Mesenteric fat pad (tissue), 1 donor: ENCODE measurements around the gene CTRB1. TPM values are rescaled to one million over a fixed set of nuclear protein-coding genes. Genes with fewer than 3 reads are reported as not detected.

Experiments
- DNase-seq: peaks from one replicate; pipeline ENCODE4 v3.0.0-alpha.2; 2020; ENCODE audit warnings: low spot score
- total RNA-seq: library from RNA; stranded (reverse); fragmentation: NEBNext Ultra II Directional; extraction: Animal tissue kit (Norgen Biotek cat#: 25700); gene quantifications from one replicate; pipeline ENCODE4 v1.2.1, GENCODE V29; 2021
- donor health status: DM: yes; HTN: yes; CAD: no.

Gene CTRB1
- total RNA-seq, 1 donor from 2014 or later, result 4.8 TPM

- no peak for DNase-seq
Measured at GRCh38 chr16:75225092-75225491, 6.3 kb downstream of the CTRB1 start.

DNA sequence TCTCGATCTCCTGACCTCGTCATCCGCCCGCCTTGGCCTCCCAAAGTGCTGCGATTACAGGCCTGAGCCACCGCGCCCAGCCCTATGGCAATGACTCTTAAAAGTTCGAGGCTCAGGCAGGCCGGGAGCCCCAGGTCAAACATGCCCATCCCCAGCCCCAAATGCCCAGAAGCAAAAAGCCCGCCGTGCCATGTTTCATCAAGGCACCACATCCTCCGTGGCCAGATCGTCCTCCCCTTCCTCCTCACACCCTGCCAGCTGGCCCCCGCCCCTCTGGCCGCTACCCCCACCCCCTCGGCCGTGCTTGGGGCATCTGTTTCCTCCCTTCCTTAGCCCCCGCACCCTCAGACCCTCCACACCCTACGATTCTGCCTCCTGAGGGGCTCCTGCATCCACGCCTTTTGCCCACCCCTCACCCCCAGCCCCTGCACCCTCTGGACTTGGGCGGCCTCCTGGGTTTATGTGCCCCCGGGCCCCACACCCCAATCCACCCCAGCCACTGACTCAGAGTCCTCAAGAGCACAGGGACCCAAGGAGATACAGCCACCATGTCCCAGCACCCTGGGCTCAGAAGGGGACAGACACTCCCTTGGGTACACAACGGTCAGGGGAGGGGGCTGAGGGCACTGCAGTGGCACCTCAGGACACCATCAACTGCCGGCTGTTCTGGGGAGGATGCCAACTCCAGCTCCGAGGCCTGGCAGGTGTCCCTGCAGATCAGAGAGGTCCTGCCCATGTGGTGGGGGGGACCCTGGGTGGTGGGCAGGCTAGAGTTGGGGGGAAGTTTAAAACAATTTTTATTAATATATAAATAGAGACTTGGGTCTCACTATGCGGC lies 7.1 kb downstream of the CTRB1 start:
- no peak for DNase-seq

- no peak for DNase-seq
Measured at GRCh38 chr16:75226550-75227360, 8.0 kb downstream of the CTRB1 start.

GRCh38 chr16:75227361-75228142 lies 8.8 kb downstream of the CTRB1 start:
- DNase-seq, result no peak

- no peak for DNase-seq
Measured at GRCh38 chr16:75228143-75228976, 9.6 kb downstream of the CTRB1 start.

- DNase-seq, result no peak
Measured at GRCh38 chr16:75229172-75230031, 10.6 kb downstream of the CTRB1 start.

GRCh38 chr16:75230471-75231110 lies 11.8 kb downstream of the CTRB1 start:
- no peak for DNase-seq

DNA sequence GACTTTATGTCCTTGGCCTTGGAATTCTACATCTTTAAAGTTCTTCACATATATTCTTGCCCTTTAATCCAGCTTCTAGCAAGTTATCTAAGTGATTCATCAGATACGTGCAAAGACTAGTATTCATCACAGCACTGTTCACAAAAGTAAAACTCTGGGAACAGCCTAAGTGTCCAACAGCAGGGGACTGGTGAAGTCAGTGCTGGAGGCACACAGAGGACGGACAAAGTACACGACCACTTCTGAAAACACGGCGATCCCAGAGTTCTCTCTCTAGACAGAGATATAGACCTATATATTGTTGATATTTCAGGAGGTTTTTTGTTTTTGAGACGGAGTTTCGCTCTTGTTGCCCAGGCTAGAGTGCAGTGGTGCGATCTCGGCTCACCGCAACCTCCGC lies 12.8 kb downstream of the CTRB1 start:
- DNase-seq, result no peak

GRCh38 chr16:75233611-75233938 lies 14.8 kb downstream of the CTRB1 start:
- no peak for DNase-seq

GRCh38 chr16:75234856-75235696 lies 16.3 kb downstream of the CTRB1 start:
- DNase-seq, result no peak

DNA sequence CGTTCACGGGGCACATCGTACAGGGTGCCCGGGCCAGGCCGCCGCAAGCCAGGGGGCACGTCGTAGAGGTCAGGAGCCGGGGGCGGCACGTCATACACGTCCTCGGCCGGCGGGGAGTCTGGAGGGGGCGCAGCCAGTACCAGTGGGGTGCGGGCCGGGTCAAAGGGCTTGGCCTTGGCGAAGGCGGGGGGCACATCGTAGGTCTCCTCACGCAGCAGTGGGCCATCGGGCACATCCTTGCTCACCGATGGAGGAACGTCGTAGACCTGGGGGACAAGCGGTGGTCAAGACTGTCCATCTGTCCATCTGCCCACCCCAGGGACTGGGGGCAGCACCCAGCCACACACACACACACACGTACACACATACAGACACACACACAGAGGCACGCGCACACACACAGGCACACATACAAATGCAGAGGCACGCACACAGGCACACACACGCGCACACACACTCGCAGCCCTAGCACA lies 17.0 kb downstream of the CTRB1 start:
- DNase-seq, result no peak

- no peak for DNase-seq
Measured at GRCh38 chr16:75236232-75236631, 17.4 kb downstream of the CTRB1 start.

DNA sequence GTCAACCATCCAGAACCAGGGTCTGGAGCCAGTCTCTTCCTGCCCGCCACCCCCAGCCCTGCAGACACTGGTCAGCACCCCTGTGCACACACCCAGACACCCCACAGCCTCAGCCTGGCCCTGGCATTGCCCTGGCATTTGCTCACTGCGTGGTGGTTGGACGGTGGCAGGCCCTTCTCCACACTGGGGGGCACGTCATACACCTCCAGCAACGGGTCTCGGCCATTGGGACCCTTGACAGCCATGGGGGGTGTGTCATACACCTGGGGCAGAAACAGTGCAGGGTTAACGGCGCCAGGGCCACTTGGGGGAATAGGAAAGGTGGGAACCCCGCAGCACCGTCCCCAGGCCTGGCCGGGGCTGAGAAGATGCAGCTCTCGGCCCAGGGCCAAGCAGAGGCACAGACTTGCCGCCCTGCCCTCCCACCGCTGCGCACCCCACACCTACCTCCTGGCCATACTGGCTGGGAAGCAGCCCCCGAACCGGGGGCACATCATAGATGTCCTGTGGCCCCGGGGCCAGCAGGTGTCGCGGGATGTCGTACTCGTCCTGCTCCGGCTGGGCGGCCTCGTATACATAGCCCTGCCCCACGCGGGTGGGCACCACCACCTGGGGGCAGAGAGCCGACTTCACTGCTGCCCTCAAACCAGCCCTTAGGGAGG lies 18.1 kb downstream of the CTRB1 start:
- DNase-seq, result no peak

GRCh38 chr16:75237398-75238131 lies 18.8 kb downstream of the CTRB1 start:
- no peak for DNase-seq

DNA sequence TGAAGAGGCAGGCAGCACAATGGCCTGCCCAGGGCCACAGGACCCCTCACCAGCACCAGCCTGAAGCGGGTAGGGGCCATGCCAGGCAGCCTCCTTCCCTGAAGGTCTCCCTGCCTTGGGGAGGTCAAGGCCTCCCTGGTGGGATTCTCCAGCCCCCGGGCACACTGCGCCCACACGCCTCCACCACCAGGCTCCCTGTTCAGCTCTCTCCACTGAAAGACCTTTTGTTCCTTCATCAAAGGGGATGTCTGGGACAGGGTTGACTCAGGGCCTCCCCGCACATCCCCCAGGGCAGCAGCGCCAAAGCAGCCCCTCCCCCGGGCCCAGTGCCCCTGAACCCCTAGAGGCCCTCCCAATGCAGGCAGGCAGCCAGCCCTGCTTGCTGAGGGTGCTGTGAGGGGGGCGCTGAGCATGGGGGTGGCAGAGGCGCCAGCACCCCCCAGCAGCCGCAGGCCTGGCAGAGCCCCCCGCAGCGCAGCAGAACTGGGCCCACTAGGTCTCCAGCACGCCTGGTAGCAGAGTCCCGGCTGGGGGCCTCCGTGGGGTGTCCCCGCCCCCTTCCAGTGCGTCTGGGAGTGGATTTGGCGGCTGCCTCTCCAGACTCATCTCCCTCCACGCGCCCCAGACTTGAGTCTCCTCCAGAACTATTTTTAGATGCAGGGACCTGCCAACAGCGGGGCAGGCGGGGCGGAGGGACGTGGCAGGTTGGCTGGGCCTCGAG lies 19.5 kb downstream of the CTRB1 start:
- DNase-seq, result no peak

GRCh38 chr16:75238853-75239541 lies 20.2 kb downstream of the CTRB1 start:
- DNase-seq, result no peak
